WERI-Rb-1 (cell line): ENCODE measurements around the gene FRMPD2.
"Not testable (repeated sequence)": the region's sequence is repeated elsewhere in the genome, so short reads cannot be mapped to it uniquely, and the experiment has no call there.

ENCODE experiments used
- DNase-seq: peaks from one replicate; pipeline ENCODE4 v3.0.0-alpha.2; 2020
- H3K27ac ChIP-seq: fragments of 250-450 bp; sonication (Bioruptor Pico); 2 replicates; pipeline ENCODE4 v1.5.1; 2020; ENCODE audit warnings: mild to moderate bottlenecking, moderate library complexity
- H3K27me3 ChIP-seq: fragments of 250-450 bp; sonication (Bioruptor Pico); 2 replicates; pipeline ENCODE4 v1.5.1; 2021; ENCODE audit warnings: mild to moderate bottlenecking, low read depth, moderate library complexity; ENCODE audit not compliant: insufficient read depth, severe bottlenecking
- H3K36me3 ChIP-seq: fragments of 250-450 bp; sonication (Bioruptor Pico); 2 replicates; pipeline ENCODE4 v1.5.1; 2020; ENCODE audit warnings: mild to moderate bottlenecking, moderate library complexity
- H3K4me3 ChIP-seq: 2 replicates; pipeline ENCODE4 v1.5.1; 2011; ENCODE audit warnings: low read depth, mild to moderate bottlenecking, control low read depth, low read length
- H3K9me3 ChIP-seq: fragments of 250-450 bp; sonication (Bioruptor Pico); 2 replicates; pipeline ENCODE4 v1.5.1; 2021; ENCODE audit warnings: mild to moderate bottlenecking, moderate library complexity; ENCODE audit not compliant: severe bottlenecking
- CTCF ChIP-seq: IDR thresholded peaks from 2 replicates; pipeline ENCODE4 v1.5.1; 2011; ENCODE audit warnings: low read depth, mild to moderate bottlenecking, control low read depth, inconsistent platforms, low read length

Gene FRMPD2

DNA sequence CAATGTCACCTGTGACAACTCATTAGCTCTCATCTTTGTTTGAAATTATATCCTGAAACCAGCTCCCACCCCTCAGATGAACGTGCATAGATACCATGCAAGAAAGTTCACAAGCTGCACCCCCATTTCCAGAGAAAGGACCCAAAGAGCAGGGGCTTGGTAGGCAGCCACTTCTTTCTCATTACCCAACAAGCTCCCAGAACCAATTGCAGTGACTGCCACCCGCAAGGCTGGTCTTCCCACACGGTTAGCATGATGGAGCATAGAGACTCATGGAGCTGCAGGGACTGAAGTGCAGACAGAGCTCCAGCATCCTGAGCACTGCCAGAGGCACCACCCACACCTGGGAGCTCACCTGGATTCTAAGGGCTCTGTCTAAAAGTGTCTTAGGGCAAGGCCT, 28.5 kb downstream of the FRMPD2 start:
- no peak overlapping the region for H3K4me3 ChIP-seq
- H3K9me3 ChIP-seq, result no peaks in the 10 kb centered on the region
- no peak overlapping the region for H3K27ac ChIP-seq
- no peak for DNase-seq
- no peaks in the 10 kb centered on the region for H3K27me3 ChIP-seq
- H3K36me3 ChIP-seq, result no peaks in the 10 kb centered on the region
- TF ChIP-seq CTCF, result no peak

DNA sequence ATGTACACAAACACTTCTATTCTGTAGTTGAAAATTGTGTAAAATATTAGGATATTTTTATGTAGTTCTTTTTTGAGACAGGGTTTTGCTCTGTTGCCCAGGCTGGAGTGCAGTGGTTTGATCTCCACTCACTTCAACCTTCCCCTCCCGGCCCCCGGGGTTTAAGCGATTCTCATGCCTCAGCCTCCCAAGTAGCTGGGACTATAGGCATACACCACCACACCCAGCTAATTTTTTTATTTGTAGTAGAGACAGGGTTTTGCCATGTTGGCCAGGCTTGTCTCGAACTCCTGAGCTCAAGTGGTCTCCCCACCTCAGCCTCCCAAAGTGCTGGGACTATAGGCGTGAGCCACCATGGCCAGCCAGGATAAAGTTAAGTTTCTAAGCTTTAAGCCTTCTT, 30.6 kb downstream of the FRMPD2 start:
- not testable (repeated sequence) for H3K36me3 ChIP-seq, H3K27ac ChIP-seq, H3K9me3 ChIP-seq, H3K27me3 ChIP-seq, DNase-seq, H3K4me3 ChIP-seq

DNA sequence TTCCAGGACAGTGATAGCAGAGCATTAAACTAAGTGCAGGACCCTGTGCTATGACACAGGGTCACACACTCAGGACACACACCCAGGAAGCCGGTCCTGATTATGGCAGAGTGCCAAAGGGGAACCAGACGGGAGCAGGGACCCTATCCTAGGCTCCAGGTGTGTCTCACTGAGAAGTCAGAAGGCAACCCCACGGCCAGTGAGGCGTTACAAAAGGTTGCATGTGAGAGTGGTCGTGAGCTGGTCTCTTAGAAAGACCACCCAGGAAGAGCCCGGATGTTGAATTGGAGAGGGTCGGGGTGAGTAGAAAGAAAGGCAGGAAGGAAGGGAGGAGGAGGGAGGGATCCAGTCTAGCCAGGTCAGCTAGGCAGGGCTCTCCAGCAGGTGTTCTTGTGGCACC, 31.0 kb downstream of the FRMPD2 start:
- Histone ChIP-seq H3K27ac (no peak overlapping the region), H3K36me3 (no peaks in the 10 kb centered on the region), H3K27me3 (no peaks in the 10 kb centered on the region), H3K9me3 (no peaks in the 10 kb centered on the region), H3K4me3 (no peak overlapping the region)
- no peak for DNase-seq
- no peak for TF ChIP-seq CTCF

DNA sequence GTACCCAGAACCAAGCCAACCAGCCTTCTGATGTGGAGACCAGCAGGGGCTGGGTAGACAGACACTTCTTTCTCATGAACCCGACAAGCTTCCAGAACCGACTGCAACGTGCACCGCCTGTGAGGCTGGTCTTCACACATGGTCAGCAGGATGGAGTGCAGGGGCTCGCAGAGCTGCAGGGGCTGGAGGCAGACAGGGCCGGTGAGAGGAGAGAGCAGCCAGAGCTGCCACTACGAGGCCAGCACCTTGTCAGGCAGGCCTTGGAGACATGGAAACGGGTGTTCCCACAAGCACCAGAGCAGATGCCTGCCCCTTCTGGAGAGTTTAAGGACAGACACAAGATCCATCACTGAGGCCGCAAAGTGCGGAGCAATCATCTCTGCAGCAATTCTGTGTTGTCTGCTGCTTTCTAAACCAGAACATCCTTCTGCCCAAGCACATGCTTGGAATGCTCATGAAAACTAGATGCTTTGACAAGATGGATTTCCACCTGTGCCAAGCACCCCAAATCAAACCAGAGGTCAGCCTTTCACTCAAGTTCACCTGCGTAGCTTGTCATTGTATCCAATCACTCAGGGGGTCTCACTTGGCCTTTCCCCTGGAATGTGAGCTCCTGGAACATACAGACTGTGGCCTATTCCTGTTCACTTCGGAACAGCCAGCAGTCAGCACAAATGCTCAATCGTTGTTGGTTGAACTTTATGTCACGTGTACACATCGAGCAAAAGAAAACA, 32.2 kb downstream of the FRMPD2 start:
- no peak for DNase-seq
- Histone ChIP-seq H3K27me3 (no peaks in the 10 kb centered on the region), H3K36me3 (no peaks in the 10 kb centered on the region), H3K4me3 (no peak overlapping the region), H3K9me3 (no peaks in the 10 kb centered on the region), H3K27ac (no peak overlapping the region)
- TF ChIP-seq CTCF, result 0 out of 2 replicates have a peak, but pooled peaks have one; percentile 16

DNA sequence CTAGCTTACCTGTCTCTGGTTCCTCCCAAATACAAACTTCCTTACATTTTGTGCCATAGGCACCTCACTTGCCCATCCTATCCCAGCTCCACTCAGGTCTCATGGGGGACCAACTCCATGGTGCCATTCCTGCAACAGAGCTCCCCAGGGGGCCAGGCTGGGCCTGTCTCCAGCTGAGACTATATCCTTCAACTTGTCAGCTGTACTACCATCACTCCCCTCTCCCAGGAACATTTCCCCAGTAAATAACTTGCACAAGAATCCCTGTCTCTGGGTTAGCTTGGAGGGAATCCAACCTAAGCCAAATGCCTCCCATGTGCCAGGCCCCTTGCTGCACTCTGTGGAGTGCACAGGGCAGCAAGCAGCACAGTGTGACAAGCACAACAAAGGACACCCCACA, 33.2 kb downstream of the FRMPD2 start:
- no peaks in the 10 kb centered on the region for H3K9me3 ChIP-seq
- no peaks in the 10 kb centered on the region for H3K36me3 ChIP-seq
- DNase-seq, result no peak
- no peak overlapping the region for H3K27ac ChIP-seq
- H3K4me3 ChIP-seq, result no peak overlapping the region
- H3K27me3 ChIP-seq, result no peaks in the 10 kb centered on the region
- no peak for TF ChIP-seq CTCF

GRCh38 chr10:48240196-48240595, 34.3 kb downstream of the FRMPD2 start:
- Histone ChIP-seq H3K4me3 (no peak overlapping the region), H3K27ac (no peak overlapping the region), H3K27me3 (no peaks in the 10 kb centered on the region), H3K9me3 (no peaks in the 10 kb centered on the region), H3K36me3 (no peaks in the 10 kb centered on the region)
- DNase-seq, result no peak
- TF ChIP-seq CTCF, result no peak
